ENCODE results near the gene COL2A1.

The COL2A1 gene

GRCh38 chr12:48010366-48010970 lies 6.2 kb upstream of the COL2A1 start:
- no peak for DNase-seq

- no peak for DNase-seq
Measured at GRCh38 chr12:48009471-48009870, 5.2 kb upstream of the COL2A1 start.

GRCh38 chr12:48008950-48009349 lies 4.7 kb upstream of the COL2A1 start:
- no peak for DNase-seq

DNA sequence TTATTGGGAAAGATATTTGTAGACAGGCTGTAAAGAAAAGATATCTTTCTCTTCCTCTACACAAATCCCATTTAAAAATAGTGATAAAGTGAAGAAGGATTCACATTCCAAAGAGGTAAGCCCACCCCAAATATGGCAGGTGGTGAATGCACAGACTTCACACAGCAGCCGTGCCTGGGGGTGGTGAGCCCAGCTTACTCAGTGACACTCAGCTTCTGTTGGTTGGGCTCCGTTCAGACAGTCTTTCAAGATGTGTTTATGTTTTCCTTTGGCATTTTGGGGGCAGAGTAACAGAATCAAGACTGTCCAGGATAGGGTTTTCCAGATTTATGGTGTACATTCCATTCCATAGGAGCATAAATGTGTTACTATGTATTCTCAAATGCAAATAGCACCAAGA lies 4.1 kb upstream of the COL2A1 start:
- DNase-seq = no peak

DNA sequence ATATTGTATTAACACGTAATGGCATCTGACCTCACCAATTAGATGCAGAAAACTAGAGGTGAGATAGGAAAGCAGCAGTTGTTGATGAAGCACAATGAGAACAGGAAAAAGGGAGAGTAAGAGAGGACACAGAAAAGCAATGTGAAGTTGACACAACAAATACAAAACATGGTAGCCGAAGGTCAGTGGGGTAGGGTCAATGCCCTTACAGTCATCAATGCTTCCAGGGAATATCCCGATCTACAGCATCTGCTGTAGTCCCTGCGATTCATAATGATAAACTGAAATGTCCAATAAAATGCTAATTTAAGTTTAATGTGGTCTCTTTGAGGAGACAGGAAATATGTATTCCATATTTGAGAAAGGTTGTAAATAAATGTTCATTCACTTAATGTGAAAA lies 2.9 kb upstream of the COL2A1 start:
- no peak for DNase-seq

- DNase-seq = no peak
Measured at GRCh38 chr12:48005750-48006021, 1.4 kb upstream of the COL2A1 start.

- DNase-seq = no peak
Measured at GRCh38 chr12:48005001-48005749, 899 bp upstream of the COL2A1 start.

DNA sequence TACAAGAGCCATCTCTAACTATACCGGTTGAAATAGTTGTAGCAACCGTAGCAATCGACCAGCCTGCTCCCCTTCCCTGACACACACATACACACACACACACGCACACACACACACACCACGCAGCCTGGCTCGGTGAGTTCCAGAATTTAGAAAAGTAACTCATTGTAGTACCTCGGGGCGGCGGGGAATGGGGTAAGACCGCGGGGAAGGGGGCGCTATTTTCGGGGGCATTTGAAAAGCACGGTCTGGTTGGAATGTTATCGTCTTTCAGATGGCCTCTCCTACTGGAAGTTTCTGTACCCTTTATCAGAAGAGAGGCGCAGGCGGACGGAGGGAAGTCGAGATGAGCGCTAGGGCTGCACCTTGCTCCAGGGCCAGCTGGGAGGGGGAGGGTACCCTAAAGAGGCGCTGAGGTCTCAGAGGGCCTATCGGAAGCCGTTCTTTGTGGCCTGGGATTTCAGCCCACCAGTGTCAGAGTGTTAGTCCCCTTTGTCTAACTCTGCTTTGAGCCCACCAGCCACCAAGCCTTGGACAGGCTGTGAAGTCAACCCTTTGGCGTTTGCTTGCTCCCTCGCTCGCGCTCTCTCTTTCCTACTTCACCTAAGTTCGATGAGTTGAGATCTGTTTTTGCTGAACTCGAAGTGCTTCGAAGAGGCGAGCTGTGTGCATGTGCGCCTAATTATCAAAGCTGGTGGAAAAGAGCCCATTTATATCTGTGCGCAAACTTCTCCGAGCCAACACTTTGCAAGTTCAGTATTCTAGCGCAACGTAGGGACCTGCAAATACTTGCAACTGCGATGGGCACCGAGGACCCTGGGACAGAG lies 837 bp downstream of the COL2A1 start:
- no peak for DNase-seq

DNA sequence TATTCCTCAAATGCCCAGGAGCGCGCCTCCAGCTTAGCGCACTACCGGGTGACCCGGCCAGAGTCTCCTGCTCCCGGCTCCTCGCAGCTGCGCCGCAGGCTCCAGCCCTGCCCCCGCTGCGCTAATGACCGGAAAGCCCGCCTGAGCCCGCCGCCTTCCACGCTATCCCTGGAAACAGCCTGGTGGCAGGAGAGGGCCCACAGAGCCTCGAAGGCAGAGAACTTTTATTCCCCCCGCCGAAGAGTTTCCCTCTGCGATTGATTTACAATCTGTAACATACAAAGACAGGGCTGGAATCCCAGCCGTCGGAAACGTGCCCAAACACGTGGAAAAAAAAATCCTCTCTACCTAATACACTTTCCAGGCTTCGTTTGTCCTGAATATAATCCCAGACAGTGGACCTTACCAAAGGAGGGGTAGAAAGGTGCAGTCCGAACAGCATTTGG lies 1.5 kb downstream of the COL2A1 start:
- peak; percentile 45 for DNase-seq

DNA sequence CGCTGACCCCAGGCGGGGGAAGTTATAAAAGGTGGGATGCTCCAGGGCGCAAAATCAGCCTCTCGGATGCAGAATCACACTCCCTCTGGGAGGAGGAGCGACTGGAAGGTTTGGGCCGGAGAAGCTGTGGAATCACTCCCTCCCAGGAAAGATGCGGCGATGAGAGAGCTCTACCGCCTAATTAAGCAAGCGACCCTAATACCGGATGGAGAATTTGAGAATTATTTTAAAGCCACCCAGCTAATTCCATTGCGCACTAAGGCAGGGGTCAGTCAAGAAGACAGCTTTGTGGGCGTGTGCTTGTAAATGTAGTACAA lies 1.9 kb downstream of the COL2A1 start:
- DNase-seq = no peak

GRCh38 chr12:48001505-48002413 lies 2.5 kb downstream of the COL2A1 start:
- no peak for DNase-seq

DNA sequence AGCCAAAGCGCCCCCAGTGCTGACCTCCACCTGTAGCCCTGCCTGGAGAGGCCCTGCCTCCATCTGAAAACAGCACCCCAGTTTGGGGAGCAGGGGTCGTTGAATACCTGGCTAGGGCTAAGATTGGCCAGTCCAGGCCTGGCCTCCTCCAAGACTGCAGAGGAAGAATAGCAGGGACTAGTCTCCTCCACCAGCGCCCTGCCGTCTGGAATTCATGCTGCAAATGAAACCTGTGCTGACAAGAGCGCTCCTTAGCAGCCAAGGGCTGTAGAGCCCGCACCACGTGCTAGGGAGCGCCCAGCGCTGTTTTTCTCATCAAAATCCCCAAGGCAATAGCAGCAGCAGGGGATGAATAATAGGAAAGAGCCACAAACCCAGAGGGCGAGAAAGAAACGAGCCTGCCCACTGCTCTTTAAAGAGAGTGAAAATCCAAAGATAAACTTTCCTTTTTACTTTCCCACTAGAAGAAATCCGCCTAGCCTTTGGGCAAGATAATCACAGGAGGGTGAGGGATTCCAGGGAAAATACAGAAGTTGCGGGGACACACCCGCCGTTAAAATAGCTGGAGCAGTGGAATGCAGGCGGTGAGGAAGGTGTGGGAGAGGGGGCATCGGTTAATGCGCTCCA lies 3.3 kb downstream of the COL2A1 start:
- DNase-seq = no peak

- DNase-seq = no peak
Measured at GRCh38 chr12:47999816-48000215, 4.5 kb downstream of the COL2A1 start.

- no peak for DNase-seq
Measured at GRCh38 chr12:47997321-47997720, 7.0 kb downstream of the COL2A1 start.

DNA sequence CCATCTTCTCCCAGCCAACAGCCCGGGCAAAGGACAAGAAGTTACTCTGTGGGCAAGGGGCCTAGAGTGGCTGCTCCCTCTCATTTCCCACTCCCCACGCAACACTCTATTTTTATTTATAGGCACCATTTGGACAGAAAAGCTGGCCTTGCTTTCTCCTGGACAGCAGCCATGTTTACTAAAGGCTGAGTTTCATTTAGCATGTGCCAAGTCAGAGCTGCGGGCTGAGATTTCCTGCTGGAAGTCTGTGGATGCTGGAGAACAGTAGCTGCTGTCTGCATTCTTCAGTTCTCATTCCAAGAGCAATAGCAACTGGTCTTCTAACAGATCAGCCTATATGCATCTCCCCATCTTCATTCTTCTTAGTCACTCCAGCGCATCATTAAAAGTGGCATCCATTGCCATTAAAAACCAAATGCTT lies 8.3 kb downstream of the COL2A1 start:
- no peak for DNase-seq

GRCh38 chr12:47993491-47993890 lies 10.8 kb downstream of the COL2A1 start:
- DNase-seq = no peak

GRCh38 chr12:47992776-47993175 lies 11.5 kb downstream of the COL2A1 start:
- DNase-seq = no peak

GRCh38 chr12:47991106-47992061 lies 12.9 kb downstream of the COL2A1 start:
- DNase-seq = no peak

DNA sequence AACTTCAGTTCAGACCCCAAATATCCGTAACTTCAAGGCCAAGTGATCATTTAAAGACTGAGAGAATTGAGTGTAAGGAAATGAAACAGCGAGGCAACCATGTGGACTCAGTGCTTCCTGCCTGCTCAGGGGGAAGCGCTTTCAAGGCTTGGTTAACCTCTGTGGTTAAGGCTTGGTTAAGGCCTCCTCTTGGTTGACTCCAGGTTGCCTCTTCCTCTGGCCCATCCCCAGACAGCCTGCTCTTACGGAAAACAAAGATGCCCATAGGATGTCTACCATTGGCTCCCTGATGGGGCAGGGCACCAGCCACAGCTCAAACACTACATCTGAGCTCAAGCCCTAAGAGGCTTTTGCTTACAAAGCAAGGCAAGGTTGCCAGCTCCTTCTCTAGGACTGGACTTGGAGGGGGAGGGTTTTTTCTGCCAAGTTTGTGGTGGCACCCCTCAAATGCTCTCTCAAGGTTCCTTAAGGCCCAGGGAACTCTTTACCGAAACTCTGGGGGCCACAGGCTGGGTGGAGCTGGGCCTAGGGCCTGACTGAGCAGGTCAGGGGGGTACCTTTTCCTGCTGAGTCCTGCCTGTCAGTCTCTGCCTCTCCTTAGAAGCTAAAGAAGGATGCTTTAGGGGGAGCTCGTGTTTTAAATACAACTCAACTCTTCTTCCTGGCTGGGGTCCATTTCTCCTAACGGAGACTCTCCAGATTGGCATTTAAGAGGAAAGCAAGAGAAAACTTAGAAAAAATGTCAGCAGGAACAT lies 13.7 kb downstream of the COL2A1 start:
- DNase-seq = no peak

GRCh38 chr12:47989666-47990065 lies 14.6 kb downstream of the COL2A1 start:
- DNase-seq = no peak

- no peak for DNase-seq
Measured at GRCh38 chr12:47989023-47989417, 15.3 kb downstream of the COL2A1 start.
